IMR-90 (cell line): ENCODE data around the gene GPC6. TPM values are rescaled to one million over a fixed set of nuclear protein-coding genes. Genes with fewer than 3 reads are reported as not detected.

Experiments
- ATAC-seq: fragments of 200-7000 bp; cut with Tn5 transposase; 2 replicates; pipeline ENCODE4 v1.9.1; 2020; ENCODE audit warnings: low read depth, mild to moderate bottlenecking, moderate library complexity
- BruUV-seq: library from RNA; stranded (reverse); fragments of 400-500 nt; replicated peaks from 2 replicates; lab custom pipeline; 2021; lab: Mats Ljungman, UMichigan
- CTCF ChIA-PET: fragments of 300-600 bp; formaldehyde crosslinking; extraction: SDS; loops from one replicate; lab custom pipeline; 2021; ENCODE audit warnings: antibody characterized with exemption; lab: Yijun Ruan, JAX
- POLR2A ChIA-PET: fragments of 300-600 bp; sonication (Branson Sonifier 250); formaldehyde crosslinking; loops from one replicate; lab custom pipeline; 2022; ENCODE audit warnings: antibody characterized with exemption; ENCODE audit not compliant: unreplicated experiment; lab: Charles Lee
- DNase-seq: peaks from one replicate; pipeline ENCODE4 v3.0.0; 2013
- H2AFZ ChIP-seq: replicated peaks from 2 replicates; pipeline ENCODE3; 2013; ENCODE audit warnings: low read length, mild to moderate bottlenecking; ENCODE audit not compliant: poor library complexity
- H2AK5ac ChIP-seq: 2 replicates; pipeline ENCODE4 v1.6.1; 2013; ENCODE audit warnings: low read depth, low read length, inconsistent platforms
- H2AK9ac ChIP-seq: replicated peaks from 2 replicates; pipeline ENCODE3; 2013; ENCODE audit warnings: mild to moderate bottlenecking, low read depth, low read length, moderate library complexity; ENCODE audit not compliant: poor library complexity
- H2BK120ac ChIP-seq: 2 replicates; pipeline ENCODE4 v1.6.1; 2013; ENCODE audit warnings: low read depth, low read length, inconsistent platforms
- H2BK15ac ChIP-seq: 3 replicates; pipeline ENCODE4 v1.6.1; 2013; ENCODE audit warnings: low read depth, low read length, inconsistent platforms
- H2BK20ac ChIP-seq: 2 replicates; pipeline ENCODE4 v1.6.1; 2013; ENCODE audit warnings: low read depth, mild to moderate bottlenecking, inconsistent platforms, low read length, moderate library complexity
- H2BK5ac ChIP-seq: 2 replicates; pipeline ENCODE4 v1.6.1; 2013; ENCODE audit warnings: mild to moderate bottlenecking, low read depth, low read length, inconsistent platforms; ENCODE audit not compliant: poor library complexity, severe bottlenecking
- H3K14ac ChIP-seq: replicated peaks from 2 replicates; pipeline ENCODE4 v1.6.1; 2013; ENCODE audit warnings: low read depth, low read length, inconsistent platforms
- H3K18ac ChIP-seq: 2 replicates; pipeline ENCODE4 v1.6.1; 2013; ENCODE audit warnings: low read depth, low read length, control low read depth
- H3K23ac ChIP-seq: 2 replicates; pipeline ENCODE4 v1.6.1; 2013; ENCODE audit warnings: low read depth, low read length, inconsistent platforms
- H3K27ac ChIP-seq: 2 replicates; pipeline ENCODE4 v1.5.1; 2013; ENCODE audit warnings: mild to moderate bottlenecking, control low read depth, low read length; ENCODE audit not compliant: insufficient read depth
- H3K27me3 ChIP-seq: 2 replicates; pipeline ENCODE4 v1.6.1; 2013; ENCODE audit warnings: low read length; ENCODE audit not compliant: control insufficient read depth, insufficient read depth
- H3K36me3 ChIP-seq: 2 replicates; pipeline ENCODE4 v1.6.1; 2013; ENCODE audit warnings: low read length, mixed read lengths; ENCODE audit not compliant: control insufficient read depth, insufficient read depth
- H3K4ac ChIP-seq: 2 replicates; pipeline ENCODE4 v1.6.1; 2013; ENCODE audit warnings: low read depth, low read length, inconsistent platforms
- H3K4me1 ChIP-seq: 2 replicates; pipeline ENCODE4 v1.6.1; 2013; ENCODE audit warnings: low read length, mixed read lengths; ENCODE audit not compliant: control insufficient read depth, insufficient read depth
- H3K4me2 ChIP-seq: 2 replicates; pipeline ENCODE4 v1.6.1; 2013; ENCODE audit warnings: low read depth, mild to moderate bottlenecking, control low read depth, low read length, moderate library complexity
- H3K4me3 ChIP-seq: 2 replicates; pipeline ENCODE4 v1.5.1; 2013; ENCODE audit warnings: low read depth, mild to moderate bottlenecking, control low read depth, low read length, moderate library complexity; ENCODE audit not compliant: insufficient read depth
- H3K56ac ChIP-seq: 2 replicates; pipeline ENCODE4 v1.6.1; 2013; ENCODE audit warnings: low read length, inconsistent platforms; ENCODE audit not compliant: insufficient read depth; ENCODE audit errors: extremely low read depth
- H3K79me1 ChIP-seq, 2 experiments: 2 replicates each; pipeline ENCODE4 v1.6.1; 2013; ENCODE audit warnings: low read length in 2 of 2, inconsistent platforms in 1 of 2, low read depth in 1 of 2
- H3K9ac ChIP-seq: 2 replicates; pipeline ENCODE4 v1.6.1; 2013; ENCODE audit warnings: low read depth, low read length, control low read depth
- H3K9me1 ChIP-seq: 2 replicates; pipeline ENCODE4 v1.6.1; 2013; ENCODE audit warnings: low read length, inconsistent platforms; ENCODE audit not compliant: insufficient read depth
- H3K9me3 ChIP-seq: 2 replicates; pipeline ENCODE4 v1.6.1; 2013; ENCODE audit warnings: low read length; ENCODE audit not compliant: control insufficient read depth, insufficient read depth
- H4K20me1 ChIP-seq: 2 replicates; pipeline ENCODE4 v1.6.1; 2013; ENCODE audit warnings: low read length, inconsistent platforms; ENCODE audit not compliant: insufficient read depth
- H4K5ac ChIP-seq: 2 replicates; pipeline ENCODE4 v1.6.1; 2013; ENCODE audit warnings: mild to moderate bottlenecking, low read depth, low read length, control low read depth
- H4K8ac ChIP-seq, 2 experiments: 2 replicates each; pipeline ENCODE4 v1.6.1; 2013; ENCODE audit warnings: low read depth in 2 of 2, low read length in 2 of 2, control low read depth in 1 of 2, inconsistent platforms in 1 of 2
- H4K91ac ChIP-seq: 2 replicates; pipeline ENCODE4 v1.6.1; 2013; ENCODE audit warnings: low read depth, low read length, inconsistent platforms; ENCODE audit not compliant: insufficient read depth
- BHLHE40 ChIP-seq: fragments of 150-350 bp; IDR thresholded peaks from 2 replicates; pipeline ENCODE4 v1.6.1; 2016; ENCODE audit warnings: mild to moderate bottlenecking, low read depth, low read length
- CEBPB ChIP-seq: IDR thresholded peaks from 2 replicates; pipeline ENCODE4 v1.6.1; 2012; ENCODE audit warnings: low read depth, low read length, improper control_type of control experiment
- CHD1 ChIP-seq: IDR thresholded peaks from 2 replicates; pipeline ENCODE4 v1.6.1; 2012; ENCODE audit warnings: low read depth, low read length, improper control_type of control experiment
- CTCF ChIP-seq: conservative IDR thresholded peaks from 2 replicates; pipeline ENCODE4 v1.5.1; 2012; ENCODE audit warnings: mild to moderate bottlenecking, low read depth, low read length, improper control_type of control experiment
- ELK1 ChIP-seq: fragments of 150-350 bp; IDR thresholded peaks from 2 replicates; pipeline ENCODE4 v1.6.1; 2016; ENCODE audit warnings: low read depth, mild to moderate bottlenecking, low read length, moderate library complexity, borderline replicate concordance
- FOS ChIP-seq: fragments of 150-350 bp; IDR thresholded peaks from 2 replicates; pipeline ENCODE4 v1.6.1; 2016; ENCODE audit warnings: low read depth, low read length
- MAFK ChIP-seq: IDR thresholded peaks from 2 replicates; pipeline ENCODE4 v1.6.1; 2012; ENCODE audit warnings: low read depth, low read length, improper control_type of control experiment
- MAZ ChIP-seq: IDR thresholded peaks from 2 replicates; pipeline ENCODE4 v1.6.1; 2012; ENCODE audit warnings: low read depth, mild to moderate bottlenecking, low read length, improper control_type of control experiment, moderate library complexity, borderline replicate concordance
- RCOR1 ChIP-seq: IDR thresholded peaks from 2 replicates; pipeline ENCODE4 v1.6.1; 2012; ENCODE audit warnings: mild to moderate bottlenecking, low read length, improper control_type of control experiment; ENCODE audit not compliant: insufficient replicate concordance
- WGBS, 2 experiments: methylation state at CpG; one replicate each; pipeline versions ENCODE4 v1.1.5 to v1.1.7; 2013; ENCODE audit warnings: missing lambda C conversion rate in 2 of 2; ENCODE audit not compliant: insufficient read length in 1 of 2; ENCODE audit errors: extremely low coverage in 2 of 2; 5-methylcytosine and 5-hydroxymethylcytosine counted together
- dilution Hi-C: fragments of 300-500 bp; cut with HindIII; formaldehyde crosslinking; loops from one replicate; pipeline ENCODE4 v1.14.3; 2018; ENCODE audit warnings: low sequenced_read_pairs; ENCODE audit not compliant: unreplicated experiment
- in situ Hi-C: fragments of 300-500 bp; cut with MboI; formaldehyde crosslinking; loops from 3 replicates; pipeline ENCODE4 v1.14.3; 2019; ENCODE audit warnings: low sequenced_read_pairs, inconsistent platforms, mixed read lengths
- intact Hi-C: fragments of 100-400 bp; cut with micrococcal nuclease; formaldehyde crosslinking; loops from 2 replicates; pipeline ENCODE4 v1.10.0; 2022
- polyA plus RNA-seq, 3 experiments: library from polyadenylated mRNA; depleted of rRNA; stranded (reverse); fragments of >200 nt; gene quantifications; 2 replicates each; pipeline ENCODE4 v1.2.3, GENCODE V29; 2012; ENCODE audit warnings: low replicate concordance in 1 of 3
- total RNA-seq: library from RNA; depleted of rRNA; stranded (reverse); fragments of >200 nt; gene quantifications from 2 replicates; pipeline ENCODE4 v1.2.3, GENCODE V29; 2012

The GPC6 gene
- total and polyA plus RNA-seq, 2 of the 4 experiments (the other 2 are of a cell fraction): 14.9 to 39.4 TPM

GRCh38 chr13:94394723-94395122 is 1168.1 kb downstream of the GPC6 start:
- Histone ChIP-seq H3K36me3 (no peaks in the 10 kb centered on the region), H3K4me1 (no peaks in the 10 kb centered on the region), H3K18ac (no peak overlapping the region), H4K5ac (no peak overlapping the region), H3K9me3 (no peaks in the 10 kb centered on the region), H3K27ac (no peak overlapping the region), H2AK5ac (no peak overlapping the region), H3K4me3 (no peak overlapping the region), H4K20me1 (no peaks in the 10 kb centered on the region), H2BK20ac (no peak overlapping the region), H3K9me1 (no peaks in the 10 kb centered on the region), H2AFZ (no peak overlapping the region), H3K56ac (no peak overlapping the region), H3K14ac (no peak overlapping the region), H3K23ac (no peak overlapping the region), H2BK120ac (no peak overlapping the region), H4K91ac (no peak overlapping the region), H3K9ac (no peak overlapping the region), H3K79me1 (no peaks in the 10 kb centered on the region), H3K4ac (no peak overlapping the region), H4K8ac (no peak overlapping the region), H2BK15ac (no peak overlapping the region), H3K27me3 (no peaks in the 10 kb centered on the region), H2BK5ac (no peak overlapping the region), H2AK9ac (no peak overlapping the region), H3K4me2 (no peak overlapping the region)
- ATAC-seq: no peak
- intact Hi-C loops: no loop called here
- no peak for DNase-seq
- CTCF ChIA-PET: no interaction called here
- TF ChIP-seq CTCF: no peak
- no peak for TF ChIP-seq MAFK
- TF ChIP-seq MAZ: no peak
- no peak for TF ChIP-seq RCOR1
- no peak for TF ChIP-seq BHLHE40
- no peak for TF ChIP-seq FOS
- TF ChIP-seq CHD1: no peak
- no peak for TF ChIP-seq CEBPB
- no peak for TF ChIP-seq ELK1
- WGBS, 2 experiments: 69% methylated on average over 2 of the region's 4 CpGs; no CpG with 5 or more reads in 1 of the 2 experiments
- POLR2A ChIA-PET: no interaction called here
- dilution Hi-C loops: no loop called here
- BruUV-seq: no TSS peak
- in situ Hi-C loops: no loop called here
